GM19023 (cell line): ENCODE results near the gene TRMT61A.

Source experiments
- ATAC-seq: cut with Tn5 transposase; IDR thresholded peaks from one replicate; pipeline ENCODE4 v1.9.1; 2021; ENCODE audit warnings: mild to moderate bottlenecking, moderate library complexity; ENCODE audit not compliant: unreplicated experiment

Gene TRMT61A

DNA sequence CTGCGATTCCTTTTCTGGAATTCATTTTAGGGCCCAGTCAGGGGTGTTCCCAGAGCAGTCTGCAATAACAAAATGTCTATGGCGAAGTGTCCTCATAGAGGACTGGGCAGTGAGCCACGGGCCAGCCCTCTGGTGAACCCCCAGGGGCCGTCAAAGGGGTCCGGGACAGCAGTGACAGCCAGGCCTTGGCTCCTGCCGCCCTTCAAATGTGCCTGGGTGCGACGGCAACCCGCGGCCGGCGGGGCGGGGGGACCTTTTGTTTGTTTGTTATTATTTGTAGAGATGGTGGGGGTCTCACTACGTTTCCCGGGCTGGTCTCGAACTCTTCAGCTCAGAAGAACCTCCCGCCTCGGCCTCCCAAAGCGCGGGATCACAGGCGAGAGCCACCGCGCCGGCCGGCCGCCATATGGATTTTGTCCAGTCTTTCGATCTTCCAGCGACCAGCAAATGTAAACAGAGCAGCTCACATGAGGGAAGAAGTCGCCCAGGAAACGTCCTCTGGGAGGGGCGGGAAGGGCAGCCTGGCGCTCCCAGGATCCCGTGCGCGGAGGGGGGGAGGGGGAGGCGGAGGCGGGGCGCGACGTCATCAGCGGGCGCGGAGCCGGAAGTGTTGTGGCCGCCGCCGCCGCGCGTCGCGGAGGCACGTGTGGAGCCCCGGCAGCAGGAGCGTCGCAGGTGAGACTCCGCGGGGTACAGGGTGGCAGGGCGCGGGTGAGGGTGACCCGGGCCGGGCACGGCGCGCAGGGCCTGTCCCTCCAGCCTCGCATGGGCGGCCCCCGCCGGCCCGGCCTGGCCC is at the start of gene TRMT61A:
TRMT61A (plus strand) TSS at position 610 of the 796 bp plus-strand sequence. CDS start 783 bp downstream, outside the sequence.
- ATAC-seq, result peak; percentile 45

DNA sequence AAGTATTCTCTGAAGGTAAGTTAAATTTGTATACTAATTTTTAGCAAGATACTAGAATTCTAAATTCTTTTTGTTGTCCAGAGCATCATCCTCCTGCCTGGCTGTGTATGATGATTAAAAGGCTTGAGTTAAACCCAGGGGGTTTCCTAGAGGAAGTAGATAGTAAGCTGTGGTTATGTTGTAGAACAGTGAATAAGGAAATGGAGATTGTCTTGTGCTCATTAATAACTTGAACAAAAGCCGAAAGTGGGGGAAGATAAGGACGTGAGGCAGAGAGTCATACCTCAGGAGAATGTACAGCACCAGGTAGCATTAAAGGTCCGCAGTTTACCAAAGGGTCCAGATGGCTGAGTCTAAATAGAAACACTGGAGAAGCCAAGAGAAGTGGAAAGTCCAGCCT is 48.4 kb upstream of the TRMT61A start:
- ATAC-seq, result no peak

DNA sequence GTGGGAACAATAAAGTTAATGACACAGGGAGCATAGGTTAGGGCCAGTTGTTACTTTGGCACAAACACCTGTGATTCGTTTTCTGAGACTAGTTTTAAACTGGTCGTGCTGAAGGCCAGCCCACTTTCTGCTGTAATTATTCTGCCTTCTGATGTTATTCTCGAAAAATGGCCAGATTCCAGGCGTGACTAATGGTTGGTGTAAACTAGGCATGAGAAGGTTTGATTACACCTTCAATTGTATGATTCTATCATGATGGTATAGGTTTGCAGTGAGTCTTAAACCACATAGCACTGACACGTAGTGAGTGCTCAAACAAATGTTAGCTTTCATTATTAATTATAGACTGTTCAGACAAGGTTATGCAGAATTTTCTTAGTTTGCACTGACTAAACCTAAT is 45.4 kb upstream of the TRMT61A start:
- no peak for ATAC-seq

DNA sequence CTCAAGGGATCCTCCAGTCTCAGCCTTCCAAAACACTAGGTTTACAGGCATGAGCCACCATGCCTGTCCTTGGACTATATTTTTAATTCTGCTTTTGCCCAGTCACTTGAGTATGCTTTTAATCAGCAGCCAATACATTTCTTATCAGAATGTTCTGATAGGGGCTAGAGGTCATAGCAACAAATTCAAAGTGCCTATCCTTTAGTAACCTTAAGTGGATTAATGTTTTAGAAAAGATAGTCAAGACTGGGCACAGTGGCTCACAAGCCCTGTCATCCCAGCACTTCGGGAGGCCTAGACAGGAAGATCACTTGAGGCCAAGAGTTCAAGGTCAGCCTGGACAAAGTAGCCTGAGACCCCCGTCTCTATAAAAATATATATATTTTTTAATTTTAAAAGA is 43.5 kb upstream of the TRMT61A start:
- no peak for ATAC-seq

DNA sequence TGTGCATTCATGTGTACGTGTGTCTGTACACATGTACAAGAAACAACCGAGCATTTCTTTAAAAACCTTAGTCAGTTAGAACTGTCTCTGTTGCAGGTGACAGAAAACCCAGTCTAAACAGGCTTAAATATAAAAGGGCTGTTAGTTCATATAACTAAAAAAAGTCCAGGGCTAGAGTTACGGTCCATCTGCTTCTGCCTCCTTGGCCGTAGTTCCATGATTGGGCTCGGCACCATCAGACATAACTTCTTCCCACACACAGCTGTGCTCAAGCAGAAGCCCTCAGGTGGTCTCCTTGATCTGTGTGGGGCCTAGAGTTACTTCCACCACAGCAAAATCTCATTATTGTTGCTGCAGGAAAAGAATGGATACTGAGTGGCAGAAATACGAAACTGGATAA is 40.9 kb upstream of the TRMT61A start:
- ATAC-seq, result no peak

DNA sequence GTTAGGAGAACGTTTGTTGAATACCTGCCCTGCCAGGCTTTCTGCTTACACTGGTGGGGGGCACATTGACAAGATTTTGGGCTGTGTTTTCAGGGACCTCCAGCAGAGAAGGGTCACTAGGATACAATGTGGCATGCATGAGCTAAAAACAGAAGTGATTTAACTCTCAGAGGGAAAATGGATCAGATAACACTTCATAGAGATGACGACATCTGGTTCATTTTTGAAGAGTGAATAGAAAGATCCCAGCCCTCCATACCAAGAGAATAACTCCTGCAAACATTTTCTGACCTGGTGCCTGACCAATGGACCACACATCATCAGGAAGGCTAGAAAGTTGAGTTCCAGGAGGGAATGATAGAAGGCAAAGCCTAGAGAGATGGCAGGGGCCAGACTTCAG is 40.0 kb upstream of the TRMT61A start:
- ATAC-seq, result no peak

DNA sequence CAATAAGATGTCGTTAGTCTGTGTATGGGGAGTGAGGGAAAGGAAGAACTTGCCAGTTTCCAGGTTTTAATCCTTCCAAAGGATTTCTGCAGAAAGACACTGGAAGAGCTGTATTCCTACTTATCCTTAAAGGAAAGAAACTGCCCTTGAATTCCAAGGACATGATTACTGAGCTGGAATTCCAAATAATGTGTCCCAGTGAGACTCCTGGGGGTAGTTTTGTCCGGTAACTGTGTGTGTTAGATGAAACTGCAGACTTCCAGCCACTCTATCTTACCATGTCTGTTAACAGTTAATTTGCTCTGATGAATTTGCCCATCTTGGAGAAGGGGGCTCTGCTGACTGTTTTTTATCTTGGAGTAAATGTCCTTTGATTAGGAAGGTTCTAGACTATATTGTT is 39.4 kb upstream of the TRMT61A start:
- ATAC-seq, result no peak

DNA sequence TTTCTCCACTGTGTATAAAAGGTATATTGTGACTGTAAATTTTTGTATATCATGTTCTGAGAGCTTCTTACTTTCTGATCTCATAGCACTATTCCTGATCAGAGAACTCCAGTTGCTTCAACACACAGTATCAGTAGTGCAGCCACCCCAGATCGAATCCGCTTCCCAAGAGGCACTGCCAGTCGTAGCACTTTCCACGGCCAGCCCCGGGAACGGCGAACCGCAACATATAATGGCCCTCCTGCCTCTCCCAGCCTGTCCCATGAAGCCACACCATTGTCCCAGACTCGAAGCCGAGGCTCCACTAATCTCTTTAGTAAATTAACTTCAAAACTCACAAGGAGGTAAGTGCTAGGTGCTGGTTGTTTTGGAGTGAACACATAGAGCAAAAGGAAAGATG is 37.3 kb upstream of the TRMT61A start:
- no peak for ATAC-seq

DNA sequence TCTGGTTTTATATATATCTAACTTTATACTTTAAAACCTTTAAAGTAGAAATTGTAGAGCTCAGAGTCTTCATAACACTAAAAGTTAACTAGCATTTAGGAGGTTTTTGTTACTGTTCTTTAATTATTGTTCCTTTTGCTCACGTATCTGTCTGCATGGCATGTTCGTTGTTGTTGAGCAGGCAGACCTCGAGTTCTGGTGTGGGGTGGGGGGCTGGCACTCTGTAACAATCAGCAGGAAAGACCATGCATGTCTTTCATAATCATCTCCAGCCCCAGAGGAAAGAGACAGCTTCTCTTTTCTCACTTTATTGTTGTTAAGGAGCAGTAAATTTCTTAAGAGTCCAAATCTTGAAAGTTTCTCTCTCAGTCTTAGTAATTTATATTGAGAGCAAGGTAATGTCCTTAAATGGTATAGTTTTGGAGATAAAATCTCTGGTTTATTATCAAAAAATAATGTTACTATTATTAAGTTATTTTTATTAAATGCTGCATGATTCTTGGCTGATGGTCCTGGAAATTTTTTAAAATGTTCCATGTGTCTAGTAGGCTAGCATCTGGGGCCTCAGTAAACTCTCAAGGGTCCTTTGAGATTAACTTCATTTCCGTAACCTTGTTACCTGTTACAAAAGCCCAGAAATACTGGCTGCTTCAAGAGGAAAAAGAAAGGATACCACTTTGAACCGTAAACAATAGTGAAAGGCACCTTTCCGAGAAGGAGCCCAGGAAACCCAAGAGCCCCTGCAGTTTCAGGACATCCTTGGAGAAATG is 36.7 kb upstream of the TRMT61A start:
- no peak for ATAC-seq

DNA sequence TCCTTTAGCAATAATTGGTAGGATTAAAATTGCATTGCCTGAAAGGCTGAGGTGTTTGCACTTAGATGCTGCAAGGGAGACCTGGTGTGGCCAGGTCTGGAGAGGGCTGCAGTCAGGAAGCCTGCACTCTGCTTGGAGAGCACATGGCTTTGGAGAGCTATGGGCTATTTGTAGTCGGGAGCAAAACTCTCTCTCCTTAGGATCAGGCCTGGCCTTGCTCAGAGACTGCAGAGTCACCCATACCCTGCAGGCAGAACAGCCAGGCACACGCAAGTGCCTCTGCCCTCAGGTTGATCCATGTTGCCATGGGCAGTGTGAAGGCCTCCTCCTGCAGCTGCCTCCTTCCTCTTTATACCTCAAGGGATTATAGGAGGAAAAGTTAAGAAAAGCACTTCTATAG is 33.1 kb upstream of the TRMT61A start:
- no peak for ATAC-seq

DNA sequence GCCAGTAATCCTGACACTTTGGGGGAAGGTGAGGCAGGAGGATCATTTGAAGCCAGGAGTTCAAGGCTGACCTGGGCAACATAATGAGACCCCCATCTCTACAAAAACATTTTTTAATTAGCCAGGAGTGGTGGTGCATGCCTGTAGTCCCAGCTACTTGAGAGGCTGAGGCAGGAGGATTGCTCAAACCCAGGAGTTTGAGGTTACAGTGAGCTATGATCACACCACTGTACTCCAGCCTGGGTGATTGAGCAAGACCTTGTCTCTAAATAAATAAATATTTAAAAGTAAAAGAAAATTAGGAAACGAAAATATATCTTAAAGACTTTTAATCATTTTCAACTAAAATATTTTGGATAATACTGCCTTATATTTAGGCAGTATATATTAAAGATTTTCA is 32.2 kb upstream of the TRMT61A start:
- ATAC-seq, result no peak

DNA sequence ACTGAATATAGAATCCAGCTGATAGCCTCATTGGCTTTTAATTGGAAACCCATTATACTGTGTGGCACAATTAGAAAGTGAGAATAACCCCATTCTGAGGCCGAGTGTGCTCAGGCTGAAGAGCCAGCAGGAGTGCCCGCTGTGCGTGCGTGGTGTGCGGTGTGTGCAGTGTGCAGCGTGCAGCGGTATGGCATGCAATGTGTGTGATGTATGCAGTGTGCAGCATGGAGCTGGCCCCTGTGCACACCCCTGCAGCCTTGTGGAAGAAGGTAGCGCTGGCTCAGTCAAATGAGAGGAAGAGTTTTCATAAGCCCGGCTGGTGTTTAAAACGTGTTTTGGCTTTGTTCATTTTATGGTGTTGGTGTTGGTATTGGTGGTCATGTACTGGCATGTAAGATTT is 29.3 kb upstream of the TRMT61A start:
- no peak for ATAC-seq

DNA sequence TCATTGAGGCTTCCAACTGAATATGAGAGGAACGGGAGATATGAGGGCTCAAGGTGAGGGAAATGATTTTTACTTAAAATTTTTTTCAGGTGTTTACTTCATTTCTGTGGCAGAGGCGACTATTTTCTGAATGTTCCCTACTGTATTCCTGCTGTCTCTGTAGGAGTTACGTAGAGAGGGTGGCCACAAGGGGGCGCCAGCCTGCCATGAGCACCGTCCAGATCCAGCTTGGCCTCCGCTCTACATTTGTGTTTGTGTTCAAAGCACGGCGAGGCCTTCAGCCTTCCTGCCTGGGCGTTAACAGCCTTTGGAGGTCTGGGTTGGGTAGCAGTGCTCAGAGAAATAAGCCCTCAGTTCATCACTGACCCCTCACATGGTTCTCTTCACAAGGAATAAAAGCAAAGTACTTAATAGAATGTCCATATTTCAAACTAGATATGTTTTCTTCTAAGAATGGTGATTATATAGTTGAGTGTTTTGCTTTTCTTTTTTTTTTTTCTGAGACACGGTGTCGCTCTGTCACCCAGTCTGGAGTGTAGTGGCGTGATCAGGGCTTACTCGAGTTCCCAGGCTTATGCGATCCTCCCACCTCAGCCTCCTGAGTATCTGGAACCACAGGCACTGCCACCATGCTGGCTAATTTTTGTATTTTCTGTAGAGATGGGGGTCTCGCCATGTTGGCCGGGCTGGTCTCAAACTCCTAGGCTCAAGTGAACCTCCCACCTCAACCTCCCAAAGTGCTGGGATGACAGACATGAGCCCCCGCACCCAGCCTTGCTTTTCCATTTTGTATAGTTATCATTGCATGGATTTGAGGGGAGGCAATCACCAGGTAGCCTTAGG is 28.6 kb upstream of the TRMT61A start:
- no peak for ATAC-seq

DNA sequence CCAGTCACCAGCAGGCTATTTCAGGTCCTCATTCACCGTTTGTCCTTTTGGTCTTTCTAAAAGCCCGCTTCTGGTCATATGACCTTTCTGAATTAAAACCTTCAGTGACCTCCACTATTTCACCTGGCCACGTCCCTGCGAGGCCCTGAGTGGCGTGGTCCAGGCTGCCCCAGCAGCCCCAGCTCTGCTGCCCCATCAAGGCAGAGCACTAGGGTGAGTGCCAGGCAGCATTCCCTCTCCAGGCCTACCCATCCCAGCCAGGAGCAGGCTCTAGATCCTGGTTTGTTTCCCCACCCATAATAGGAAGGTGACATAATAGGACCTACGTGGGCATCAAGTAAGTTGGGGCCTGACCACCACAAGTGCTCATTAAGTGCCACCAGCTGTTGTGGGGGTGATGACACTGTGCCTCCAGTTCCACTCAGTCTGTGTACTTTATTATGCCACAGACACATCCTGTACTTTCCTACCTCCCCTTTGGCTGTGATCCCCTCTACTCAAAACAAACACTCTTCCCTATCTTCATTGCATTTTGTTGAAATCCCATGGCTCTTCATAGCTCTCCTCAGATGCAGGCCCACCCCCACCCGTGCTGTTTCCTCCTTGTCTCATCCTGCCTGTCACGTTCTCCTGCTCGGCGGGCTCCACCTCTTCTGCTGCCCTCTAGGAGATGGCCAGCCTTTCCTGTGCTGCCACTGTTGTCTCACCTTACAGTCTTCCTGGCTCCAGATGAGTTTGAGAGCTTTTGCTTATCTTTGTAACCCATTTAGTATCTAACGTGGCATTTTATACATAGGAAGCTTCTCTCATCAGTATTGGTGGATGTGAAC is 27.7 kb upstream of the TRMT61A start:
- no peak for ATAC-seq

DNA sequence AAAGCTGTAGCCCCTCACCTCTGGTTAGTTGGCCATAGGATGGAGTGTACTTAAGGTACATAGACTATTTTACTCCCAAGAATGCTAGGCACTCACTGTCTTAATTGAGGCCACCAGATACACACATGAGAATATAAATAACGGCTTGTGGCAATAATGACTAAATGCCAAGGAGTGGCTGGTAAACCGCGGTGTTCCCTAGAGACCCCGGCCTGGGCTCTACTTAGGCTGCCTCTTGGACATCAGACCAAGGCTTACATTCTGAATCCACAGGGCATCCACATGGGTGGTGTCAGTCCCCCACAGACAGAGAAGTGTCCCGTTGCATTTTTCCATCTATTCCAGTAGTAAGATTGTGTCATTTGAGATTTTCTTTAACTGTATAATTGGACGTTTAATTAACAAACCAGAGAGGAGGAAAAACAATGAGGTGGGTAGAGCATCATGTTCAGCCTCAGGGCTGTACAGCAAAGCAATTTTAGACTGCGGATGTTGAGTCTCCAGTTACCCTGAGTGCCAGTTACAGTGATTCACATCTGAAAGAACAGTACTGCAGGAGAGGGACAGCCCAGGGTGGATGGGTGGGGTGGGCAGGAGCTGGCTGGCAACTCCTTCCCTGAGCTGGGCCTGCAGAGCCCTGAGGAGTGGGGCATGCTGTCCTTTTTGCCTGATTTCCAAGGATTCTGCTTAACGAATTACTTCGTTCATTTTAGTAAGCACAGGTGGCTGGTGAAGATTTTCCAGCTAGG is 26.9 kb upstream of the TRMT61A start:
- ATAC-seq, result no peak

DNA sequence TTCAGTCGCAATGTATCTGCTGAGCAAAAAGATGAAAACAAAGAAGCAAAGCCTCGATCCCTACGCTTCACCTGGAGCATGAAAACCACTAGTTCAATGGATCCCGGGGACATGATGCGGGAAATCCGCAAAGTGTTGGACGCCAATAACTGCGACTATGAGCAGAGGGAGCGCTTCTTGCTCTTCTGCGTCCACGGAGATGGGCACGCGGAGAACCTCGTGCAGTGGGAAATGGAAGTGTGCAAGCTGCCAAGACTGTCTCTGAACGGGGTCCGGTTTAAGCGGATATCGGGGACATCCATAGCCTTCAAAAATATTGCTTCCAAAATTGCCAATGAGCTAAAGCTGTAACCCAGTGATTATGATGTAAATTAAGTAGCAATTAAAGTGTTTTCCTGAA is 26.1 kb upstream of the TRMT61A start:
- no peak for ATAC-seq

DNA sequence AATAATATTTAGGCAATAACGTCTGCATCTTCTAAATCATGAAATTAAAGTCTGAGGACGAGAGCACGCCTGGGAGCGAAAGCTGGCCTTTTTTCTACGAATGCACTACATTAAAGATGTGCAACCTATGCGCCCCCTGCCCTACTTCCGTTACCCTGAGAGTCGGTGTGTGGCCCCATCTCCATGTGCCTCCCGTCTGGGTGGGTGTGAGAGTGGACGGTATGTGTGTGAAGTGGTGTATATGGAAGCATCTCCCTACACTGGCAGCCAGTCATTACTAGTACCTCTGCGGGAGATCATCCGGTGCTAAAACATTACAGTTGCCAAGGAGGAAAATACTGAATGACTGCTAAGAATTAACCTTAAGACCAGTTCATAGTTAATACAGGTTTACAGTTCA is 25.7 kb upstream of the TRMT61A start:
- no peak for ATAC-seq

DNA sequence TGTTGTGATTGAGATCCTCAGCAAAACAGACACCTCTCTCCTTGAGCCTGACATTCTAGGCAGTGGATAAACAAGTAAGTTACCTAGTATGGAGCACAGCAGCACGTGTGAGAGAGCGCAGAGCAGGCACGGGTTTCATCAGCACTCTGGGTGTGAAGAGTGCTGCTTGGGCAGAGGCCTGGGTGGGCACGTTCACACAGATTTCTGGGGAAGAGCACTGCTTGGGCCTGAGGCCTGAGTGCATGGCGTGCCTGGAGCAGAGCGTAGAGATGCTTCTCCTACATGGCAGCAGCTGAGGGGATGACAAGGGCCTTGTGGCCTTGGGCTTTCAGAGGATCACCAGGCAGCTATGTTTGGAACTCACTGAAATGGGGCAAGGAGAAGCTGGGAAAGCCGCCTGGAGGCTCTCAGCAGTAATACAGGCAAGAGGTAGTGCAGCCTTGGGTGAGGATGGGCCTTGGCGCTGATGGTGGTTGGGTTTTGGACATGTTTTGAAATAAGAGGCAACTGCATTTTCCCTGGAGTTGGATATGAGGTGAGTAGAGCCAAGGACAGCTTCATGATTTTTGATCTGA is 23.9 kb upstream of the TRMT61A start:
- ATAC-seq, result no peak

DNA sequence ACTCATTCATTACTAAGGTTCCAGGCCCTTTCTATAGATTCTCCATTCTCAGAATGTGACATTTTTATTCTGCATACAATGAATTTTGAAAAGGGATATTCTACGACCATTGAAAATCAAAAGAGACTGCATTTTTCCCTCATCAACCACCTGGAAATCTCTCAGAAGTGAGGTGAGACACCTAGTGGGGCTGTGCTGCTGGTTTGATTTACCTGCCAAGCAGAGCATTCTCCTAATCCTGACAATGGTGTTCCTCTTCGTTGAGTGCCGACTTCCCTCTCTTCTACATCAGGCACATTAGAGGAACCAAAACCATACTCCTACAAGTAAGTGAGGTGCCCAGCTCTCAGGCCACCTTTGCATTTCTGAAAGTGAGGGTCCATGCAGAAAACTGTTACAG is 21.2 kb upstream of the TRMT61A start:
- ATAC-seq, result no peak
